Trophoblast cell (in vitro differentiated cells and primary cell): ENCODE measurements around the gene ABHD3.

Experiments
- DNase-seq, 2 donors: peaks; one replicate each; pipeline ENCODE4 v3.0.0-alpha.2; 2016
- H2AFZ ChIP-seq: 2 replicates; pipeline ENCODE4 v1.6.1; 2013; ENCODE audit warnings: low read length, moderate library complexity, mild to moderate bottlenecking; ENCODE audit not compliant: insufficient read depth, poor library complexity
- H2AK5ac ChIP-seq: 2 replicates; pipeline ENCODE4 v1.6.1; 2013; ENCODE audit warnings: mild to moderate bottlenecking, low read length
- H2BK120ac ChIP-seq: 2 replicates; pipeline ENCODE4 v1.6.1; 2013; ENCODE audit warnings: low read length, mild to moderate bottlenecking, moderate library complexity; ENCODE audit not compliant: insufficient read depth, poor library complexity
- H2BK12ac ChIP-seq: 2 replicates; pipeline ENCODE4 v1.6.1; 2013; ENCODE audit warnings: mild to moderate bottlenecking, low read length, moderate library complexity
- H2BK5ac ChIP-seq: 2 replicates; pipeline ENCODE4 v1.6.1; 2013; ENCODE audit warnings: low read length, low read depth, moderate library complexity, mild to moderate bottlenecking; ENCODE audit not compliant: poor library complexity
- H3K14ac ChIP-seq: 2 replicates; pipeline ENCODE4 v1.6.1; 2013; ENCODE audit warnings: mild to moderate bottlenecking, low read length
- H3K18ac ChIP-seq: 2 replicates; pipeline ENCODE4 v1.6.1; 2013; ENCODE audit warnings: mild to moderate bottlenecking, low read length
- H3K23ac ChIP-seq: 2 replicates; pipeline ENCODE4 v1.6.1; 2013; ENCODE audit warnings: low read length
- H3K27ac ChIP-seq: 2 replicates; pipeline ENCODE4 v1.5.1; 2013; ENCODE audit warnings: low read depth, mild to moderate bottlenecking, inconsistent platforms, low read length, moderate library complexity
- H3K27me3 ChIP-seq: 2 replicates; pipeline ENCODE4 v1.6.1; 2013; ENCODE audit warnings: inconsistent platforms, mild to moderate bottlenecking, low read length, moderate library complexity; ENCODE audit not compliant: insufficient read depth
- H3K36me3 ChIP-seq, 2 experiments: 1 replicate in 1 of 2; 2 replicates in 1 of 2; pipeline ENCODE4 v1.6.1; 2013; ENCODE audit warnings: low read length in 2 of 2, mild to moderate bottlenecking in 2 of 2, moderate library complexity in 1 of 2; ENCODE audit not compliant: insufficient read depth in 2 of 2, control insufficient read depth in 1 of 2
- H3K4ac ChIP-seq: 2 replicates; pipeline ENCODE4 v1.6.1; 2013; ENCODE audit warnings: low read depth, mild to moderate bottlenecking, low read length, moderate library complexity
- H3K4me1 ChIP-seq, 2 experiments: 1 replicate in 1 of 2; 2 replicates in 1 of 2; pipeline ENCODE4 v1.6.1; 2013; ENCODE audit warnings: low read length in 2 of 2, mild to moderate bottlenecking in 2 of 2, moderate library complexity in 1 of 2; ENCODE audit not compliant: insufficient read depth in 2 of 2, control insufficient read depth in 1 of 2
- H3K4me2 ChIP-seq: 2 replicates; pipeline ENCODE4 v1.6.1; 2013; ENCODE audit warnings: inconsistent platforms, mild to moderate bottlenecking, low read length, moderate library complexity
- H3K4me3 ChIP-seq: 2 replicates; pipeline ENCODE4 v1.5.1; 2013; ENCODE audit warnings: mild to moderate bottlenecking, low read depth, low read length, inconsistent platforms
- H3K79me1 ChIP-seq: one replicate; pipeline ENCODE4 v1.6.1; 2013; ENCODE audit warnings: low read length
- H3K79me2 ChIP-seq: 2 replicates; pipeline ENCODE4 v1.6.1; 2013; ENCODE audit warnings: low read length, mild to moderate bottlenecking; ENCODE audit not compliant: control insufficient read depth, insufficient read depth, poor library complexity
- H3K9ac ChIP-seq: 2 replicates; pipeline ENCODE4 v1.6.1; 2013; ENCODE audit warnings: mild to moderate bottlenecking, low read length
- H3K9me3 ChIP-seq: 2 replicates; pipeline ENCODE4 v1.6.1; 2013; ENCODE audit warnings: low read depth, mild to moderate bottlenecking, control low read depth, inconsistent platforms, low read length; ENCODE audit not compliant: insufficient read depth
- H4K12ac ChIP-seq: 2 replicates; pipeline ENCODE4 v1.6.1; 2013; ENCODE audit warnings: low read depth, mild to moderate bottlenecking, low read length, moderate library complexity
- H4K8ac ChIP-seq: 2 replicates; pipeline ENCODE4 v1.6.1; 2013; ENCODE audit warnings: low read depth, mild to moderate bottlenecking, low read length, moderate library complexity
- H4K91ac ChIP-seq: one replicate; pipeline ENCODE4 v1.6.1; 2013; ENCODE audit warnings: low read depth, mild to moderate bottlenecking, low read length, moderate library complexity
- WGBS: extraction: QIAGEN DNeasy Blood & Tissue Kit; methylation state at CpG from one replicate; pipeline ENCODE4 v1.1.7; 2013; ENCODE audit warnings: missing lambda C conversion rate; ENCODE audit not compliant: insufficient read length, insufficient coverage; ENCODE audit errors: extremely low coverage; 5-methylcytosine and 5-hydroxymethylcytosine counted together

Gene ABHD3

GRCh38 chr18:21743166-21743832 lies 38.7 kb upstream of the ABHD3 start:
- peaks cover 6% of the 10 kb centered on the region for H3K79me1 ChIP-seq
- no peak overlapping the region for H3K27ac ChIP-seq
- peaks cover 9% of the 10 kb centered on the region for H3K79me2 ChIP-seq
- H4K12ac ChIP-seq, result no peak overlapping the region
- no peaks in the 10 kb centered on the region for H3K36me3 ChIP-seq
- H2BK5ac ChIP-seq, result no peak overlapping the region
- WGBS, result no CpG with 5 or more reads among the region's 7 CpGs
- no peak overlapping the region for H4K91ac ChIP-seq
- no peak overlapping the region for H3K18ac ChIP-seq
- H3K4ac ChIP-seq, result no peak overlapping the region
- H2AFZ ChIP-seq, result no peak overlapping the region
- H3K4me3 ChIP-seq, result no peak overlapping the region
- H3K4me1 ChIP-seq, result peaks cover 0 to 4% of the 10 kb centered on the region in 2 experiments
- H4K8ac ChIP-seq, result no peak overlapping the region
- DNase-seq, result no peak
- no peak overlapping the region for H2AK5ac ChIP-seq
- no peak overlapping the region for H3K9ac ChIP-seq
- H3K9me3 ChIP-seq, result peaks cover 2% of the 10 kb centered on the region
- H2BK12ac ChIP-seq, result no peak overlapping the region
- H3K14ac ChIP-seq, result no peak overlapping the region
- H3K4me2 ChIP-seq, result peak overlapping the region; percentile 32
- H3K27me3 ChIP-seq, result no peaks in the 10 kb centered on the region
- no peak overlapping the region for H2BK120ac ChIP-seq
- no peak overlapping the region for H3K23ac ChIP-seq

- Histone ChIP-seq H2BK5ac (no peak overlapping the region), H3K14ac (no peak overlapping the region), H3K4me3 (no peak overlapping the region), H3K79me2 (peaks cover 9% of the 10 kb centered on the region), H2BK120ac (no peak overlapping the region), H3K4me1 (peaks cover 0 to 4% of the 10 kb centered on the region in 2 experiments), H4K12ac (no peak overlapping the region), H3K27ac (no peak overlapping the region), H3K9ac (no peak overlapping the region), H3K27me3 (no peaks in the 10 kb centered on the region), H2BK12ac (no peak overlapping the region), H3K79me1 (peaks cover 6% of the 10 kb centered on the region), H3K36me3 (no peaks in the 10 kb centered on the region), H4K91ac (no peak overlapping the region), H3K4me2 (peak overlapping the region; percentile 81), H3K18ac (no peak overlapping the region), H3K4ac (no peak overlapping the region), H4K8ac (no peak overlapping the region), H3K9me3 (peaks cover 2% of the 10 kb centered on the region), H2AFZ (no peak overlapping the region), H2AK5ac (no peak overlapping the region), H3K23ac (no peak overlapping the region)
- DNase-seq, result no peak
- WGBS, result no CpG with 5 or more reads among the region's 5 CpGs
These were observed 37.7 kb upstream of the ABHD3 start for GRCh38 chr18:21742315-21742687.

GRCh38 chr18:21741562-21742314 lies 37.2 kb upstream of the ABHD3 start:
- peak overlapping the region; percentile 15 for H3K18ac ChIP-seq
- peaks cover 0 to 4% of the 10 kb centered on the region in 2 experiments for H3K4me1 ChIP-seq
- H2AK5ac ChIP-seq, result peak overlapping the region; percentile 71
- H3K9me3 ChIP-seq, result peaks cover 2% of the 10 kb centered on the region
- H4K8ac ChIP-seq, result peak overlapping the region; percentile 14
- H3K4me3 ChIP-seq, result peak overlapping the region; percentile 90
- peak overlapping the region; percentile 81 for H3K4me2 ChIP-seq
- peak overlapping the region; percentile 38 for H2AFZ ChIP-seq
- peak overlapping the region; percentile 96 for H4K91ac ChIP-seq
- H3K4ac ChIP-seq, result peak overlapping the region; percentile 69
- peak in 1 of 2 donors; percentile 28 for DNase-seq
- H3K27me3 ChIP-seq, result no peaks in the 10 kb centered on the region
- no peaks in the 10 kb centered on the region for H3K36me3 ChIP-seq
- H2BK12ac ChIP-seq, result no peak overlapping the region
- H4K12ac ChIP-seq, result peak overlapping the region; percentile 22
- peak overlapping the region; percentile 100 for H3K27ac ChIP-seq
- H3K14ac ChIP-seq, result peak overlapping the region; percentile 52
- H3K23ac ChIP-seq, result no peak overlapping the region
- WGBS, result no CpG with 5 or more reads among the region's 49 CpGs
- peaks cover 6% of the 10 kb centered on the region for H3K79me1 ChIP-seq
- H3K79me2 ChIP-seq, result peaks cover 9% of the 10 kb centered on the region
- H2BK5ac ChIP-seq, result no peak overlapping the region
- H3K9ac ChIP-seq, result peak overlapping the region; percentile 85
- peak overlapping the region; percentile 1 for H2BK120ac ChIP-seq

- Histone ChIP-seq H3K23ac (no peak overlapping the region), H3K36me3 (no peaks in the 10 kb centered on the region), H4K8ac (no peak overlapping the region), H4K91ac (peak overlapping the region; percentile 96), H2BK120ac (no peak overlapping the region), H3K9me3 (peaks cover 2% of the 10 kb centered on the region), H3K4me3 (peak overlapping the region; percentile 90), H3K79me1 (peaks cover 6% of the 10 kb centered on the region), H2BK5ac (no peak overlapping the region), H3K4me1 (peaks cover 0 to 4% of the 10 kb centered on the region in 2 experiments), H3K27ac (peak overlapping the region; percentile 100), H3K27me3 (no peaks in the 10 kb centered on the region), H3K4me2 (peak overlapping the region; percentile 81), H2AFZ (peak overlapping the region; percentile 38), H3K18ac (peak overlapping the region; percentile 15), H2BK12ac (no peak overlapping the region), H3K14ac (no peak overlapping the region), H3K9ac (peak overlapping the region; percentile 99), H4K12ac (no peak overlapping the region), H3K4ac (no peak overlapping the region), H3K79me2 (peaks cover 9% of the 10 kb centered on the region), H2AK5ac (no peak overlapping the region)
- WGBS, result no CpG with 5 or more reads among the region's 41 CpGs
- no peak for DNase-seq
These were observed 36.7 kb upstream of the ABHD3 start for GRCh38 chr18:21741312-21741561.
